Uterus (tissue), 2 donors: Measurements from ENCODE around the gene C1orf50.

Source experiments
- CTCF ChIP-seq, 4 experiments: fragments of 200-600 bp in 2 of 4; fragments of 450-650 bp in 2 of 4; sonication (generic) in 2 of 4; IDR thresholded peaks; one replicate each; pipeline ENCODE4 v1.5.1; 2016 to 2019; ENCODE audit warnings: antibody characterized with exemption in 4 of 4, mild to moderate bottlenecking in 2 of 4, moderate library complexity in 1 of 4
- POLR2A ChIP-seq, 2 donors: fragments of 450-650 bp; IDR thresholded peaks; one replicate each; pipeline ENCODE4 v1.6.1; 2016; ENCODE audit warnings: antibody characterized with exemption in 2 of 2, mild to moderate bottlenecking in 1 of 2, moderate library complexity in 1 of 2

- TF ChIP-seq CTCF (IDR thresholded peaks at IDR 0.05): no peak
- no peak for TF ChIP-seq POLR2A (IDR thresholded peaks at IDR 0.05)
Measured at GRCh38 chr1:42821690-42822089, 54.6 kb downstream of the C1orf50 start.
